NCI-H82 treated with DMSO at 0.1 percent for 48 hours (cell line): ENCODE measurements around the gene PSTK.

ENCODE experiments used
- DNase-seq: peaks from one replicate; lab custom pipeline; 2025; ENCODE audit not compliant: unreplicated experiment; lab: John Stamatoyannopoulos, UW

PSTK gene

GRCh38 chr10:122990278-122990677, 10.1 kb downstream of the PSTK start:
- no peak for DNase-seq

- DNase-seq, result no peak
These were observed 11.9 kb downstream of the PSTK start for GRCh38 chr10:122992031-122992585.

- DNase-seq, result no peak
These were observed 13.7 kb downstream of the PSTK start for GRCh38 chr10:122993797-122994336.

GRCh38 chr10:122995936-122996335, 15.7 kb downstream of the PSTK start:
- DNase-seq, result peak; percentile 25

GRCh38 chr10:122997864-122998263, 17.7 kb downstream of the PSTK start:
- no peak for DNase-seq

GRCh38 chr10:122998360-122998917, 18.2 kb downstream of the PSTK start:
- no peak for DNase-seq

- no peak for DNase-seq
These were observed 18.7 kb downstream of the PSTK start for GRCh38 chr10:122998934-122999333.

GRCh38 chr10:122999347-122999746, 19.1 kb downstream of the PSTK start:
- DNase-seq, result no peak

- no peak for DNase-seq
These were observed 20.0 kb downstream of the PSTK start for GRCh38 chr10:123000155-123000554.

GRCh38 chr10:123001370-123001769, 21.2 kb downstream of the PSTK start:
- DNase-seq, result no peak

- DNase-seq, result no peak
These were observed 24.1 kb downstream of the PSTK start for GRCh38 chr10:123004298-123004697.

- peak; percentile 19 for DNase-seq
These were observed 27.6 kb downstream of the PSTK start for GRCh38 chr10:123007558-123008354.

GRCh38 chr10:123008355-123009104, 28.3 kb downstream of the PSTK start, which contains the start of the genes ACADSB and IKZF5:
Gene ACADSB, plus strand, starts transcription at chr10:123009006. Its CDS starts 24 bp downstream, at chr10:123009030.
Gene IKZF5, minus strand, starts transcription at chr10:123008795. Its CDS starts 10,170 bp downstream, at chr10:122998625.
- peak; percentile 82 for DNase-seq

- DNase-seq, result no peak
These were observed 29.1 kb downstream of the PSTK start for GRCh38 chr10:123009105-123009820.

GRCh38 chr10:123011987-123012386, 31.8 kb downstream of the PSTK start:
- DNase-seq, result no peak

GRCh38 chr10:123013456-123014419, 33.5 kb downstream of the PSTK start:
- DNase-seq, result no peak

- DNase-seq, result no peak
These were observed 34.6 kb downstream of the PSTK start for GRCh38 chr10:123014772-123015171.

- DNase-seq, result no peak
These were observed 36.0 kb downstream of the PSTK start for GRCh38 chr10:123016228-123016627.

GRCh38 chr10:123017421-123018165, 37.4 kb downstream of the PSTK start:
- no peak for DNase-seq
